Measurements from ENCODE around the gene SDR42E2.

Gene SDR42E2

DNA sequence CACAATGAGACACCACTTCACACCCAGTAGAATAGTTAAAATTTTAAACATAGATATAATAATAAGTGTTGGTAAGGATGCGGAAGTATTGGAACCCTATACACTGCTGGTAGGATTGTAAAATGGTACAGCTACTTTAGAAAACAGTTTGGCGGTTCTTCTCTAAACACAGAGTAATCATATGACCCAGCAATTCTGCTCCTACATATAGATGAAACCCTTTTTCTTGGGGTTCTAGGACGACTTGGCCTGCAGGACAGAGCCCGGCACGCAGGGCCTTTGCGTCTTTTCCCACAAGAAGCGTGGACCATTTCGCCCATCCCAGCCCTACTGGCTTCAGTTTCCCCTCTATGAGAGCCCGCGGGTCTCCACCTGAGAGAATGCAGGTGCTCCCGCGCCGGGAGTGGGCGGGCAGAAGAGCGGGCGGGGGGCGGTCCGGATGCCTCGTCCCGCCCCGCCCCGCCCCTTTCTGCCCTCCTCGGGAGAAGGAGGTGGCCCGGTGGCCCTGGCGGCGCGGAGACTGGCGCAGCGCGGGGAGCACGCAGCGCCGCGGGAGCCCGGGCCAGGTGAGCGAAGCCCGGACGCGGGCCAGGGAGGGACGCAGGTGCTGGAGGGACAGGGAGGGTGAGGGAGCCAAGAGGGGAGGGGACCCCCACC lies at the start of gene SDR42E2:
TSS of gene SDR42E2 (plus strand) at position 508 of the 657 bp plus-strand sequence. CDS start 3,077 bp downstream, outside the sequence.
- H3K4me3 ChIP-seq (ENCODE audit: low read length) = no peak within 1 kb of the TSS
- TF ChIP-seq, protein P1, sequence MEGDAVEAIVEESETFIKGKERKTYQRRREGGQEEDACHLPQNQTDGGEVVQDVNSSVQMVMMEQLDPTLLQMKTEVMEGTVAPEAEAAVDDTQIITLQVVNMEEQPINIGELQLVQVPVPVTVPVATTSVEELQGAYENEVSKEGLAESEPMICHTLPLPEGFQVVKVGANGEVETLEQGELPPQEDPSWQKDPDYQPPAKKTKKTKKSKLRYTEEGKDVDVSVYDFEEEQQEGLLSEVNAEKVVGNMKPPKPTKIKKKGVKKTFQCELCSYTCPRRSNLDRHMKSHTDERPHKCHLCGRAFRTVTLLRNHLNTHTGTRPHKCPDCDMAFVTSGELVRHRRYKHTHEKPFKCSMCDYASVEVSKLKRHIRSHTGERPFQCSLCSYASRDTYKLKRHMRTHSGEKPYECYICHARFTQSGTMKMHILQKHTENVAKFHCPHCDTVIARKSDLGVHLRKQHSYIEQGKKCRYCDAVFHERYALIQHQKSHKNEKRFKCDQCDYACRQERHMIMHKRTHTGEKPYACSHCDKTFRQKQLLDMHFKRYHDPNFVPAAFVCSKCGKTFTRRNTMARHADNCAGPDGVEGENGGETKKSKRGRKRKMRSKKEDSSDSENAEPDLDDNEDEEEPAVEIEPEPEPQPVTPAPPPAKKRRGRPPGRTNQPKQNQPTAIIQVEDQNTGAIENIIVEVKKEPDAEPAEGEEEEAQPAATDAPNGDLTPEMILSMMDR (IDR thresholded peaks at IDR 0.05; ENCODE audit: insufficient read depth, low read depth, low read length, missing control alignments) = no peak
- peak; percentile 43 for DNase-seq (ENCODE audit: low read depth)

DNA sequence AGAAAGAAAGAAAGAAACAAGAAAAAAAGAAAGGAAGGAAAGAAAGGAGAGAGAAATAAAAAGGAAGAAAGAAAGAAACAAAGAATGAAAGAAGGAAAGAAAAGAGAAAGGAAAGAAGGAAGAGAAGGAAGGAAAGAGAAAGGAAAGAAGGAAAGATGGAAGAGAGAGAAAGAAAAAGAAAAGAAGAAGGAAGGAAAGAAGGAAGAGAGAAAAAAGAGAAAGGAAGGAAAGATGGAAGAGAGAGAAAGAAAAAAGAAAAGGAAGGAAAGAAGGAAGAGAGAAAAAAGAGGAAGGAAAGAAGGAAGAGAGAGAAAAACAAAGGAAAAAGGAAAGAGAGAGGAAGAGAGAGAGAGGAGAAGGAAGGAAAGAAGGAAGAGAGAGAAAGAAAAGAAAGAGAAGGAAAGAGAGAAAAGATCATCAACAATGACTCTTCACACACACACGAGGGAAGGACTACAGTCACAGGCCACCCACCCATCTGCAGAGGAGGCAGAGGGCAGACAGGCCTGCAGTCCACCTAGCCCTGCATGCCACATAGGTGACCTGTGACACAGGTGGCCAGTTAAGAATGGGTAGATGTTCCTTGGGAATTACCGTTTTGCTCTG lies 46.1 kb upstream of the SDR42E2 start:
- DNase-seq (ENCODE audit: low read depth) = no peak
- no peak overlapping the region for H3K4me3 ChIP-seq (ENCODE audit: low read length)
- TF ChIP-seq, protein P1 (IDR thresholded peaks at IDR 0.05; ENCODE audit: insufficient read depth, low read depth, low read length, missing control alignments) = no peak

DNA sequence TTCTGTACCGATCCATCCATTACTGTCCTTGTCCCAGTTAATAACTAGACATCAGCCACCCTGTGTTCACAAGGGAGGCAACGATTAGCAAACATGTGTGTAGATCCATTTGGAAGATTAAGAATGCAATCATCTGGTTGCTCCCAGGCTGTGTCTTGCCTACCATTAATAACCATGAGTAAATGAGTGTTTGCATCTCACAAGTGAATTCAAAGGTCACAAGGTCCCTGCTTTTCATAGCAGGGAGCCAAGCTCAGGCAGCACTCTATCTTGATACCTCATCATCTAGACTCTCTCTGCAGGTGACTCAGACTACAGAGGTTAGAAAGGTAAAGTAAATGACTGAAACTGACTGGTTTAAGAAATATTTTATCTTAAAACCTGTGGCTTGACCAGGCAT lies 44.7 kb upstream of the SDR42E2 start:
- no peak overlapping the region for H3K4me3 ChIP-seq (ENCODE audit: low read length)
- TF ChIP-seq, protein P1 (IDR thresholded peaks at IDR 0.05; ENCODE audit: insufficient read depth, low read depth, low read length, missing control alignments) = no peak
- peak; percentile 84 for DNase-seq (ENCODE audit: low read depth)

DNA sequence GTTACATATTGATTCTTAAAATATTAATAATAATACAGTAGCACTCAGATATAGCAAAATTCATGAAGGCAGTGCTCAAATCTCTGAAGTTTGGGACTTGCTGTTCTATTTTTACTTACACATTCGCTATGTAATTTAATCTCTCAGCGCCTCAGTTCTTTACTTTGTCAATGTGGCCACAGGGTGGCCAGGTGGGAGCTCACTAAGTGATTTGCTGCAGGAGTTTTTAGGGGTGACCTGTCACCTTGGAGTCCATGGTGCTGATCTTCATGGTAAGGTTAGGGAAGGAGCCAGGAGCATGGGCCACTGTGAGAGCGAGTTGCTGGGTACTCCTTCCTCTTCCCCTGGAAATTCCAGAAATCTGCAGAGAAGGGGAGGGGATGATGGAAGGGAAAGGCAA lies 41.9 kb upstream of the SDR42E2 start:
- TF ChIP-seq, protein P1 (IDR thresholded peaks at IDR 0.05; ENCODE audit: insufficient read depth, low read depth, low read length, missing control alignments) = no peak
- no peak overlapping the region for H3K4me3 ChIP-seq (ENCODE audit: low read length)
- DNase-seq (ENCODE audit: low read depth) = no peak

DNA sequence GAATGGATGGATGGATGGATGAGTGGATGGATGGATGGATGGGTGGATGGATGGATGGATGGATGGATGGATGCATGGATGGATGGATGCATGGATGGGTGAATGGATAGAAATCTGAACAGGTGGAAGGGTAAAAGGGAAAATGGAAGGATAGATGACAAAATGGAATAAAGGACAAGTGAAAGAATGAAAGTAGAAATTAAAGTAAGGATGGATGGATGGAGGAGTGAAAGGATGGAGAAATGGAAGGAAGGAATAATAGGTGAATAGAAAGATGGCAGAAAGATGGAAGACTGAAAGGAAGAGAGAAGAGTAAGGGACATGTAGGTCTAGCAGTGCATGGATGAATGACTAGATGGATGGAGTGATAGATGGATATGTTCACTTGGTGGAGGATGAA lies 40.1 kb upstream of the SDR42E2 start:
- no peak for DNase-seq (ENCODE audit: low read depth)
- no peak overlapping the region for H3K4me3 ChIP-seq (ENCODE audit: low read length)
- TF ChIP-seq, protein P1 (IDR thresholded peaks at IDR 0.05; ENCODE audit: insufficient read depth, low read depth, low read length, missing control alignments) = no peak

DNA sequence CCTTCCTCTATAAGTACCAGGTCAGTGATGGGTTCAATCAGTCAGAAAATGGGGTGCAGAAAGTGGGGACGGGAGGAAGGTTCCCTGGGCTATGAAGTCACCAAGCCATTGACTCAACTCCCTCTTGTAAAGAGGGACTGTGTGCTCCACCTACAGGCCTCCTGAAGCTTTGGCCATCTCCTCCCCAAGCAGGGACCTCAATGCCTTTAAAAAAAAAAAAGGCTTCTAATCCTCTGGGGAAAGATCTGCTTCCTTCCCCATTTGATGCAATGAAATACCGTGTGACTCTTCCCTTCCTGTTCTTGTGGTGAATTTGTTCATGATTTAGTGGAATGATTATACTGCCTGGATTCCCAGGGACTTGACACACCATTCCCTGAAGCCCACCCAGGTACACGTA lies 39.2 kb upstream of the SDR42E2 start:
- TF ChIP-seq, protein P1 (IDR thresholded peaks at IDR 0.05; ENCODE audit: insufficient read depth, low read depth, low read length, missing control alignments) = no peak
- H3K4me3 ChIP-seq (ENCODE audit: low read length) = no peak overlapping the region
- peak; percentile 24 for DNase-seq (ENCODE audit: low read depth)
